H1 (cell line): Measurements from ENCODE around the gene FADS6. TPM values are rescaled to one million over a fixed set of nuclear protein-coding genes. Genes with fewer than 3 reads are reported as not detected.

Experiments
- CTCF ChIA-PET: fragments of 300-600 bp; sonication (Branson Sonifier 250); formaldehyde crosslinking; loops from one replicate; lab custom pipeline; 2021; ENCODE audit not compliant: partially characterized antibody; lab: Charles Lee
- POLR2A ChIA-PET: fragments of 300-600 bp; sonication (Branson Sonifier 250); formaldehyde crosslinking; loops from one replicate; lab custom pipeline; 2021; ENCODE audit warnings: inconsistent platforms; ENCODE audit not compliant: partially characterized antibody; lab: Charles Lee
- DNase-seq, 2 experiments: peaks; one replicate each; pipeline versions ENCODE4 v3.0.0 to v3.0.0-alpha.2; 2010 to 2022; ENCODE audit warnings: low spot score in 2 of 2, low read depth in 1 of 2, mixed read lengths in 1 of 2
- FAIRE-seq: peaks from 2 replicates; lab custom pipeline; 2011; peaks lifted over from hg19 to GRCh38; lab: Jason Lieb, UNC
- H2AFZ ChIP-seq: 2 replicates; pipeline ENCODE4 v1.8.1; 2012; ENCODE audit warnings: low read length, inconsistent platforms
- H2AK5ac ChIP-seq: 2 replicates; pipeline ENCODE4 v1.6.1; 2013; ENCODE audit warnings: low read depth, low read length
- H2BK120ac ChIP-seq: replicated peaks from 2 replicates; pipeline ENCODE3; 2013; ENCODE audit warnings: low read depth, low read length, inconsistent platforms
- H2BK12ac ChIP-seq: 2 replicates; pipeline ENCODE4 v1.6.1; 2013; ENCODE audit warnings: low read depth, low read length
- H2BK15ac ChIP-seq: 2 replicates; pipeline ENCODE4 v1.6.1; 2013; ENCODE audit warnings: low read length
- H2BK20ac ChIP-seq: 2 replicates; pipeline ENCODE4 v1.6.1; 2013; ENCODE audit warnings: low read length
- H2BK5ac ChIP-seq: 2 replicates; pipeline ENCODE4 v1.6.1; 2013; ENCODE audit warnings: low read depth, low read length
- H3K14ac ChIP-seq: 2 replicates; pipeline ENCODE4 v1.6.1; 2013; ENCODE audit warnings: inconsistent platforms; ENCODE audit not compliant: insufficient read length
- H3K18ac ChIP-seq: 2 replicates; pipeline ENCODE4 v1.6.1; 2013; ENCODE audit warnings: low read length; ENCODE audit errors: extremely low read depth
- H3K23ac ChIP-seq: 2 replicates; pipeline ENCODE4 v1.6.1; 2013; ENCODE audit warnings: inconsistent platforms; ENCODE audit not compliant: insufficient read length
- H3K23me2 ChIP-seq: 2 replicates; pipeline ENCODE4 v1.6.1; 2013; ENCODE audit warnings: low read depth, low read length
- H3K27ac ChIP-seq: 2 replicates; pipeline ENCODE4 v1.6.1; 2011; ENCODE audit warnings: low read depth, low read length, inconsistent platforms
- H3K27me3 ChIP-seq, 4 experiments: replicated peaks in 1 of 4; 1 replicate in 1 of 4; 2 replicates in 3 of 4; pipeline versions ENCODE4 v1.6.1 to v1.8.1; 2011 to 2013; ENCODE audit warnings: low read length in 3 of 4, mild to moderate bottlenecking in 3 of 4, inconsistent platforms in 2 of 4, mixed read lengths in 2 of 4, moderate library complexity in 1 of 4; ENCODE audit not compliant: control insufficient read depth in 3 of 4, insufficient read depth in 3 of 4; ENCODE audit errors: extremely low read depth in 1 of 4
- H3K36me3 ChIP-seq, 4 experiments: 2 replicates each; pipeline versions ENCODE4 v1.6.1 to v1.8.1; 2011 to 2013; ENCODE audit warnings: mild to moderate bottlenecking in 4 of 4, low read length in 3 of 4, moderate library complexity in 2 of 4, control low read depth in 1 of 4, inconsistent platforms in 1 of 4; ENCODE audit not compliant: insufficient read depth in 4 of 4, control insufficient read depth in 2 of 4
- H3K4ac ChIP-seq: replicated peaks from 2 replicates; pipeline ENCODE3; 2013; ENCODE audit warnings: low read length, low read depth, mixed read lengths, inconsistent platforms; ENCODE audit not compliant: insufficient read length
- H3K4me1 ChIP-seq, 4 experiments: replicated peaks in 1 of 4; 1 replicate in 1 of 4; 2 replicates in 3 of 4; pipeline versions ENCODE4 v1.6.1 to v1.8.1; 2011 to 2013; ENCODE audit warnings: low read length in 3 of 4, inconsistent platforms in 2 of 4, mixed read lengths in 1 of 4; ENCODE audit not compliant: insufficient read depth in 4 of 4, control insufficient read depth in 3 of 4
- H3K4me2 ChIP-seq, 2 experiments: 2 replicates each; pipeline versions ENCODE4 v1.6.1 to v1.8.1; 2011 to 2013; ENCODE audit warnings: low read depth in 2 of 2, low read length in 2 of 2, control low read depth in 1 of 2, inconsistent platforms in 1 of 2, mild to moderate bottlenecking in 1 of 2; ENCODE audit not compliant: insufficient read depth in 1 of 2
- H3K4me3 ChIP-seq, 4 experiments: fragments of 200-600, 300-600 bp in 1 of 4; sonication (generic), shearing (Covaris generic), sonication (Bioruptor Twin) in 1 of 4; 2 replicates each; pipeline versions ENCODE4 v1.5.1 to v1.8.1; 2011 to 2016; ENCODE audit warnings: low read length in 4 of 4, low read depth in 3 of 4, control low read depth in 2 of 4, inconsistent platforms in 2 of 4, mild to moderate bottlenecking in 2 of 4, mixed read lengths in 1 of 4, moderate library complexity in 1 of 4; ENCODE audit not compliant: insufficient read depth in 2 of 4; ENCODE audit errors: extremely low read depth in 1 of 4
- H3K56ac ChIP-seq: replicated peaks from 2 replicates; pipeline ENCODE3; 2013; ENCODE audit warnings: low read depth, mild to moderate bottlenecking, mixed read lengths, low read length, inconsistent platforms; ENCODE audit not compliant: insufficient read length
- H3K79me1 ChIP-seq: 2 replicates; pipeline ENCODE4 v1.6.1; 2013; ENCODE audit warnings: low read depth, low read length, control low read depth
- H3K79me2 ChIP-seq, 2 experiments: 2 replicates each; pipeline versions ENCODE4 v1.6.1 to v1.8.1; 2012 to 2013; ENCODE audit warnings: low read length in 2 of 2, mild to moderate bottlenecking in 2 of 2, inconsistent platforms in 1 of 2; ENCODE audit not compliant: insufficient read depth in 2 of 2, control insufficient read depth in 1 of 2
- H3K9ac ChIP-seq, 4 experiments: replicated peaks in 1 of 4; 1 replicate in 1 of 4; 2 replicates in 3 of 4; pipeline versions ENCODE4 v1.6.1 to v1.8.1; 2011 to 2013; ENCODE audit warnings: low read depth in 3 of 4, low read length in 3 of 4, control low read depth in 2 of 4, mild to moderate bottlenecking in 2 of 4, moderate library complexity in 2 of 4, inconsistent platforms in 1 of 4; ENCODE audit errors: extremely low read depth in 1 of 4
- H3K9me3 ChIP-seq, 2 experiments: 2 replicates each; pipeline versions ENCODE4 v1.6.1 to v1.8.1; 2012 to 2013; ENCODE audit warnings: mild to moderate bottlenecking in 2 of 2, moderate library complexity in 2 of 2, control low read depth in 1 of 2, inconsistent platforms in 1 of 2, low read depth in 1 of 2, low read length in 1 of 2, mixed read lengths in 1 of 2; ENCODE audit not compliant: insufficient read depth in 2 of 2
- H4K20me1 ChIP-seq, 2 experiments: replicated peaks in 1 of 2; 2 replicates each; pipeline versions ENCODE3 to v1.8.1; 2011 to 2013; ENCODE audit warnings: inconsistent platforms in 2 of 2, low read length in 2 of 2, mild to moderate bottlenecking in 1 of 2; ENCODE audit not compliant: insufficient read depth in 2 of 2, control insufficient read depth in 1 of 2
- H4K5ac ChIP-seq: 2 replicates; pipeline ENCODE4 v1.6.1; 2013; ENCODE audit warnings: low read length, low read depth, mixed read lengths, inconsistent platforms; ENCODE audit not compliant: insufficient read length
- H4K8ac ChIP-seq: 2 replicates; pipeline ENCODE4 v1.8.0; 2013; ENCODE audit warnings: mild to moderate bottlenecking, moderate library complexity, low read length, inconsistent platforms; ENCODE audit not compliant: insufficient read depth; ENCODE audit errors: extremely low read depth
- H4K91ac ChIP-seq: replicated peaks from 2 replicates; pipeline ENCODE3; 2013; ENCODE audit warnings: low read length, mixed read lengths, inconsistent platforms; ENCODE audit not compliant: insufficient read length
- CREB1 ChIP-seq: IDR thresholded peaks from 2 replicates; pipeline ENCODE4 v1.6.1; 2012; ENCODE audit warnings: inconsistent platforms
- CTCF ChIP-seq, 3 experiments: IDR thresholded peaks; 1 replicate in 2 of 3; 2 replicates in 1 of 3; pipeline versions ENCODE4 v1.5.1 to v1.6.1; 2011; ENCODE audit warnings: low read length in 3 of 3, mild to moderate bottlenecking in 3 of 3, inconsistent platforms in 2 of 3, low read depth in 1 of 3, moderate library complexity in 1 of 3; ENCODE audit not compliant: insufficient read depth in 1 of 3; ENCODE audit errors: control extremely low read depth in 1 of 3
- KDM5A ChIP-seq: fragments of 200-600 bp; IDR thresholded peaks from 2 replicates; pipeline ENCODE4 v1.7.1; 2012; ENCODE audit warnings: mild to moderate bottlenecking, low read length, inconsistent platforms, mixed read lengths
- RBBP5 ChIP-seq: IDR thresholded peaks from 2 replicates; pipeline ENCODE4 v1.7.1; 2012; ENCODE audit warnings: low read depth, mild to moderate bottlenecking, inconsistent platforms, low read length, moderate library complexity, borderline replicate concordance
- RXRA ChIP-seq: IDR thresholded peaks from 2 replicates; pipeline ENCODE4 v1.6.1; 2011; ENCODE audit warnings: low read depth, mild to moderate bottlenecking, low read length, moderate library complexity; ENCODE audit not compliant: insufficient read depth
- SRF ChIP-seq: IDR thresholded peaks from 2 replicates; pipeline ENCODE4 v1.6.1; 2011; ENCODE audit warnings: mild to moderate bottlenecking, low read depth, low read length, moderate library complexity
- TCF12 ChIP-seq: IDR thresholded peaks from 2 replicates; pipeline ENCODE4 v1.6.1; 2011; ENCODE audit warnings: low read depth, mild to moderate bottlenecking, low read length
- ZNF274 ChIP-seq: IDR thresholded peaks from 2 replicates; pipeline ENCODE4 v1.7.0; 2012; ENCODE audit warnings: low read length, borderline replicate concordance; ENCODE audit errors: extremely low read depth
- WGBS, 2 experiments: shearing (Covaris generic) in 1 of 2; methylation state at CpG; one replicate each; pipeline versions ENCODE4 v1.1.6 to v1.1.7; 2013 to 2015; ENCODE audit warnings: low lambda C conversion rate in 2 of 2, mixed read lengths in 2 of 2, inconsistent platforms in 1 of 2, low coverage in 1 of 2, missing lambda C conversion rate in 1 of 2; ENCODE audit not compliant: insufficient replicate concordance in 2 of 2, insufficient coverage in 1 of 2, insufficient read length in 1 of 2; ENCODE audit errors: extremely low coverage in 1 of 2, missing lambda C conversion rate in 1 of 2; 5-methylcytosine and 5-hydroxymethylcytosine counted together
- polyA plus RNA-seq, 7 experiments: library from polyadenylated mRNA; depleted of rRNA in 3 of 7; stranded (reverse) in 5 of 7; unstranded in 2 of 7; fragments of >200 nt in 5 of 7; fragments of 200-250 nt in 2 of 7; gene quantifications; 1 replicate in 5 of 7; 2 replicates in 1 of 7; 4 replicates in 1 of 7; pipeline versions ENCODE4 v1.2.1 to v1.2.3, GENCODE V29; 2011 to 2013; ENCODE audit warnings: missing spikeins in 2 of 7, mixed read lengths in 2 of 7
- total RNA-seq: library from RNA; stranded (reverse); fragmentation: NEBNext Ultra II Directional; extraction: Animal tissue kit (Norgen Biotek cat#: 25700); gene quantifications from 2 replicates; pipeline ENCODE4 v1.2.1, GENCODE V29; 2021

Gene FADS6
- total and polyA plus RNA-seq, 2 of the 8 experiments (the other 6 are each of a cell fraction or from before 2014, with no cell fraction given): 0.56 to 2.5 TPM

GRCh38 chr17:74831444-74832146, 61.8 kb downstream of the FADS6 start:
- H3K27me3 ChIP-seq: no peaks in the 10 kb centered on the region; a peak in 1 of 7 replicates
- H2AFZ ChIP-seq: no peak overlapping the region
- ChIA-PET POLR2A (interaction anchor here (0.7 to 0.9 kb wide), 2 partner anchors 13 to 394 kb away, joined by 3 to 4 read pairs; no protein-coding TSS in a partner anchor), CTCF (interaction anchor here (81.0 to 99.6 kb wide), 2 partner anchors 12 to 13 kb away, joined by 2981 read pairs; partner anchors contain the start of genes FDXR, GRIN2C and NAT9)
- no peak overlapping the region for H2BK15ac ChIP-seq
- H3K36me3 ChIP-seq: peaks cover 0 to 5% (median under 1%) of the 10 kb centered on the region in 4 experiments; a peak in 1 of 8 replicates
- TF ChIP-seq RBBP5 (no peak), CTCF (IDR thresholded peaks at IDR 0.05; ENCODE audit: control extremely low read depth in 1 of 3, insufficient read depth in 1 of 3, low read depth in 1 of 3, low read length in 3 of 3) (no peak), CREB1 (no peak), RXRA (no peak), SRF (no peak), ZNF274 (no peak), TCF12 (no peak), KDM5A (no peak)
- no peak overlapping the region for H2BK120ac ChIP-seq
- no peak for DNase-seq
- H3K18ac ChIP-seq: no peak overlapping the region
- no peak overlapping the region for H3K56ac ChIP-seq
- H4K8ac ChIP-seq: no peak overlapping the region; the same call in 1 of the 2 replicates
- H3K4ac ChIP-seq: no peak overlapping the region
- no peak overlapping the region for H2AK5ac ChIP-seq
- 91% methylated on average over 19 of the region's 22 CpGs; no CpG with 5 or more reads in 1 of the 2 experiments for WGBS, 2 experiments
- H4K5ac ChIP-seq: no peak overlapping the region
- H3K9ac ChIP-seq: no peak overlapping the region
- no peak overlapping the region for H2BK20ac ChIP-seq
- no peak overlapping the region for H3K14ac ChIP-seq
- no peak for FAIRE-seq
- H3K23ac ChIP-seq: no peak overlapping the region
- no peaks in the 10 kb centered on the region for H3K79me1 ChIP-seq
- peaks cover 3 to 18% of the 10 kb centered on the region in 2 experiments for H4K20me1 ChIP-seq
- H3K23me2 ChIP-seq: no peaks in the 10 kb centered on the region
- H2BK12ac ChIP-seq: no peak overlapping the region
- H3K4me2 ChIP-seq: no peak overlapping the region
- no peaks in the 10 kb centered on the region for H3K79me2 ChIP-seq
- H4K91ac ChIP-seq: no peak overlapping the region
- no peaks in the 10 kb centered on the region; a peak in 1 of 7 replicates for H3K4me1 ChIP-seq
- H2BK5ac ChIP-seq: no peak overlapping the region
- H3K9me3 ChIP-seq: no peaks in the 10 kb centered on the region
- no peak overlapping the region for H3K4me3 ChIP-seq
- H3K27ac ChIP-seq: no peak overlapping the region
